GM12864 (cell line): ENCODE data around the gene ECI1.
"Not testable (repeated sequence)": the region's sequence is repeated elsewhere in the genome, so short reads cannot be mapped to it uniquely, and the experiment has no call there.

Experiments
- DNase-seq: peaks from one replicate; pipeline ENCODE4 v3.0.0-alpha.2; 2011; ENCODE audit warnings: low read depth
- H3K4me3 ChIP-seq: 2 replicates; pipeline ENCODE4 v1.5.1; 2011; ENCODE audit warnings: mild to moderate bottlenecking, low read depth, low read length, control low read depth
- CTCF ChIP-seq: IDR thresholded peaks from 2 replicates; pipeline ENCODE4 v1.5.1; 2011; ENCODE audit warnings: low read depth, mild to moderate bottlenecking, moderate library complexity, low read length, control low read depth, inconsistent platforms; ENCODE audit errors: missing control alignments

The ECI1 gene

GRCh38 chr16:2246301-2246885 lies 5.0 kb downstream of the ECI1 start:
- DNase-seq: no peak
- H3K4me3 ChIP-seq: no peak overlapping the region
- no peak for TF ChIP-seq CTCF

GRCh38 chr16:2244926-2245795 lies 6.2 kb downstream of the ECI1 start:
- DNase-seq: no peak
- no peak overlapping the region for H3K4me3 ChIP-seq
- no peak for TF ChIP-seq CTCF

GRCh38 chr16:2244301-2244700 lies 7.1 kb downstream of the ECI1 start:
- no peak overlapping the region for H3K4me3 ChIP-seq
- TF ChIP-seq CTCF: no peak
- no peak for DNase-seq

- no peak for DNase-seq
- no peak for TF ChIP-seq CTCF
- H3K4me3 ChIP-seq: no peak overlapping the region
Measured at GRCh38 chr16:2243781-2244180, 7.6 kb downstream of the ECI1 start.

GRCh38 chr16:2243031-2243528 lies 8.3 kb downstream of the ECI1 start:
- H3K4me3 ChIP-seq: no peak overlapping the region
- TF ChIP-seq CTCF: no peak
- DNase-seq: no peak

- H3K4me3 ChIP-seq: no peak overlapping the region
- TF ChIP-seq CTCF: no peak
- no peak for DNase-seq
Measured at GRCh38 chr16:2242598-2242997, 8.8 kb downstream of the ECI1 start.

GRCh38 chr16:2240331-2240730 lies 11.1 kb downstream of the ECI1 start:
- H3K4me3 ChIP-seq, DNase-seq: not testable (repeated sequence)
